22Rv1 (cell line): ENCODE measurements around the gene PDE8B.

Experiments used
- CTCF ChIP-seq: fragments of 450-650 bp; IDR thresholded peaks from 2 replicates; pipeline ENCODE4 v1.5.1; 2017; ENCODE audit warnings: mild to moderate bottlenecking
- ZFX ChIP-seq: fragments of 450-650 bp; IDR thresholded peaks from 2 replicates; pipeline ENCODE4 v1.6.1; 2017; ENCODE audit warnings: antibody characterized with exemption, borderline replicate concordance

- no peak for TF ChIP-seq CTCF
- TF ChIP-seq ZFX = no peak
These were observed 142.8 kb downstream of the PDE8B start for GRCh38 chr5:77353251-77353650.
